H1 (cell line): ENCODE measurements around the gene ATF7IP2. TPM values are rescaled to one million over a fixed set of nuclear protein-coding genes. Genes with fewer than 3 reads are reported as not detected.

Experiments used
- CTCF ChIA-PET: fragments of 300-600 bp; sonication (Branson Sonifier 250); formaldehyde crosslinking; loops from one replicate; lab custom pipeline; 2021; ENCODE audit not compliant: partially characterized antibody; lab: Charles Lee
- POLR2A ChIA-PET: fragments of 300-600 bp; sonication (Branson Sonifier 250); formaldehyde crosslinking; loops from one replicate; lab custom pipeline; 2021; ENCODE audit warnings: inconsistent platforms; ENCODE audit not compliant: partially characterized antibody; lab: Charles Lee
- DNase-seq, 2 experiments: peaks; one replicate each; pipeline versions ENCODE4 v3.0.0 to v3.0.0-alpha.2; 2010 to 2022; ENCODE audit warnings: low spot score in 2 of 2, low read depth in 1 of 2, mixed read lengths in 1 of 2
- FAIRE-seq: peaks from 2 replicates; lab custom pipeline; 2011; peaks lifted over from hg19 to GRCh38; lab: Jason Lieb, UNC
- H2AFZ ChIP-seq: 2 replicates; pipeline ENCODE4 v1.8.1; 2012; ENCODE audit warnings: low read length, inconsistent platforms
- H2AK5ac ChIP-seq: 2 replicates; pipeline ENCODE4 v1.6.1; 2013; ENCODE audit warnings: low read depth, low read length
- H2BK120ac ChIP-seq: replicated peaks from 2 replicates; pipeline ENCODE3; 2013; ENCODE audit warnings: low read depth, low read length, inconsistent platforms
- H2BK12ac ChIP-seq: 2 replicates; pipeline ENCODE4 v1.6.1; 2013; ENCODE audit warnings: low read depth, low read length
- H2BK15ac ChIP-seq: 2 replicates; pipeline ENCODE4 v1.6.1; 2013; ENCODE audit warnings: low read length
- H2BK20ac ChIP-seq: 2 replicates; pipeline ENCODE4 v1.6.1; 2013; ENCODE audit warnings: low read length
- H2BK5ac ChIP-seq: 2 replicates; pipeline ENCODE4 v1.6.1; 2013; ENCODE audit warnings: low read depth, low read length
- H3K14ac ChIP-seq: 2 replicates; pipeline ENCODE4 v1.6.1; 2013; ENCODE audit warnings: inconsistent platforms; ENCODE audit not compliant: insufficient read length
- H3K18ac ChIP-seq: 2 replicates; pipeline ENCODE4 v1.6.1; 2013; ENCODE audit warnings: low read length; ENCODE audit errors: extremely low read depth
- H3K23ac ChIP-seq: 2 replicates; pipeline ENCODE4 v1.6.1; 2013; ENCODE audit warnings: inconsistent platforms; ENCODE audit not compliant: insufficient read length
- H3K23me2 ChIP-seq: 2 replicates; pipeline ENCODE4 v1.6.1; 2013; ENCODE audit warnings: low read depth, low read length
- H3K27ac ChIP-seq: 2 replicates; pipeline ENCODE4 v1.6.1; 2011; ENCODE audit warnings: low read depth, low read length, inconsistent platforms
- H3K27me3 ChIP-seq, 4 experiments: replicated peaks in 1 of 4; 1 replicate in 1 of 4; 2 replicates in 3 of 4; pipeline versions ENCODE4 v1.6.1 to v1.8.1; 2011 to 2013; ENCODE audit warnings: low read length in 3 of 4, mild to moderate bottlenecking in 3 of 4, inconsistent platforms in 2 of 4, mixed read lengths in 2 of 4, moderate library complexity in 1 of 4; ENCODE audit not compliant: control insufficient read depth in 3 of 4, insufficient read depth in 3 of 4; ENCODE audit errors: extremely low read depth in 1 of 4
- H3K36me3 ChIP-seq, 4 experiments: 2 replicates each; pipeline versions ENCODE4 v1.6.1 to v1.8.1; 2011 to 2013; ENCODE audit warnings: mild to moderate bottlenecking in 4 of 4, low read length in 3 of 4, moderate library complexity in 2 of 4, control low read depth in 1 of 4, inconsistent platforms in 1 of 4; ENCODE audit not compliant: insufficient read depth in 4 of 4, control insufficient read depth in 2 of 4
- H3K4ac ChIP-seq: replicated peaks from 2 replicates; pipeline ENCODE3; 2013; ENCODE audit warnings: low read length, low read depth, mixed read lengths, inconsistent platforms; ENCODE audit not compliant: insufficient read length
- H3K4me1 ChIP-seq, 4 experiments: replicated peaks in 1 of 4; 1 replicate in 1 of 4; 2 replicates in 3 of 4; pipeline versions ENCODE4 v1.6.1 to v1.8.1; 2011 to 2013; ENCODE audit warnings: low read length in 3 of 4, inconsistent platforms in 2 of 4, mixed read lengths in 1 of 4; ENCODE audit not compliant: insufficient read depth in 4 of 4, control insufficient read depth in 3 of 4
- H3K4me2 ChIP-seq, 2 experiments: 2 replicates each; pipeline versions ENCODE4 v1.6.1 to v1.8.1; 2011 to 2013; ENCODE audit warnings: low read depth in 2 of 2, low read length in 2 of 2, control low read depth in 1 of 2, inconsistent platforms in 1 of 2, mild to moderate bottlenecking in 1 of 2; ENCODE audit not compliant: insufficient read depth in 1 of 2
- H3K4me3 ChIP-seq, 4 experiments: fragments of 200-600, 300-600 bp in 1 of 4; sonication (generic), shearing (Covaris generic), sonication (Bioruptor Twin) in 1 of 4; 2 replicates each; pipeline versions ENCODE4 v1.5.1 to v1.8.1; 2011 to 2016; ENCODE audit warnings: low read length in 4 of 4, low read depth in 3 of 4, control low read depth in 2 of 4, inconsistent platforms in 2 of 4, mild to moderate bottlenecking in 2 of 4, mixed read lengths in 1 of 4, moderate library complexity in 1 of 4; ENCODE audit not compliant: insufficient read depth in 2 of 4; ENCODE audit errors: extremely low read depth in 1 of 4
- H3K56ac ChIP-seq: replicated peaks from 2 replicates; pipeline ENCODE3; 2013; ENCODE audit warnings: low read depth, mild to moderate bottlenecking, mixed read lengths, low read length, inconsistent platforms; ENCODE audit not compliant: insufficient read length
- H3K79me1 ChIP-seq: 2 replicates; pipeline ENCODE4 v1.6.1; 2013; ENCODE audit warnings: low read depth, low read length, control low read depth
- H3K79me2 ChIP-seq, 2 experiments: 2 replicates each; pipeline versions ENCODE4 v1.6.1 to v1.8.1; 2012 to 2013; ENCODE audit warnings: low read length in 2 of 2, mild to moderate bottlenecking in 2 of 2, inconsistent platforms in 1 of 2; ENCODE audit not compliant: insufficient read depth in 2 of 2, control insufficient read depth in 1 of 2
- H3K9ac ChIP-seq, 4 experiments: replicated peaks in 1 of 4; 1 replicate in 1 of 4; 2 replicates in 3 of 4; pipeline versions ENCODE4 v1.6.1 to v1.8.1; 2011 to 2013; ENCODE audit warnings: low read depth in 3 of 4, low read length in 3 of 4, control low read depth in 2 of 4, mild to moderate bottlenecking in 2 of 4, moderate library complexity in 2 of 4, inconsistent platforms in 1 of 4; ENCODE audit errors: extremely low read depth in 1 of 4
- H3K9me3 ChIP-seq, 2 experiments: 2 replicates each; pipeline versions ENCODE4 v1.6.1 to v1.8.1; 2012 to 2013; ENCODE audit warnings: mild to moderate bottlenecking in 2 of 2, moderate library complexity in 2 of 2, control low read depth in 1 of 2, inconsistent platforms in 1 of 2, low read depth in 1 of 2, low read length in 1 of 2, mixed read lengths in 1 of 2; ENCODE audit not compliant: insufficient read depth in 2 of 2
- H4K20me1 ChIP-seq, 2 experiments: replicated peaks in 1 of 2; 2 replicates each; pipeline versions ENCODE3 to v1.8.1; 2011 to 2013; ENCODE audit warnings: inconsistent platforms in 2 of 2, low read length in 2 of 2, mild to moderate bottlenecking in 1 of 2; ENCODE audit not compliant: insufficient read depth in 2 of 2, control insufficient read depth in 1 of 2
- H4K5ac ChIP-seq: 2 replicates; pipeline ENCODE4 v1.6.1; 2013; ENCODE audit warnings: low read length, low read depth, mixed read lengths, inconsistent platforms; ENCODE audit not compliant: insufficient read length
- H4K8ac ChIP-seq: 2 replicates; pipeline ENCODE4 v1.8.0; 2013; ENCODE audit warnings: mild to moderate bottlenecking, moderate library complexity, low read length, inconsistent platforms; ENCODE audit not compliant: insufficient read depth; ENCODE audit errors: extremely low read depth
- H4K91ac ChIP-seq: replicated peaks from 2 replicates; pipeline ENCODE3; 2013; ENCODE audit warnings: low read length, mixed read lengths, inconsistent platforms; ENCODE audit not compliant: insufficient read length
- ATF3 ChIP-seq: IDR thresholded peaks from 2 replicates; pipeline ENCODE4 v1.6.1; 2011; ENCODE audit warnings: low read depth, mild to moderate bottlenecking, low read length; ENCODE audit not compliant: insufficient read depth
- SAP30 ChIP-seq: fragments of 300-600 bp; sonication (generic); IDR thresholded peaks from 2 replicates; pipeline ENCODE4 v1.7.1; 2012; ENCODE audit warnings: low read length, moderate library complexity, mild to moderate bottlenecking, inconsistent platforms; ENCODE audit not compliant: insufficient read depth, insufficient replicate concordance
- TCF12 ChIP-seq: IDR thresholded peaks from 2 replicates; pipeline ENCODE4 v1.6.1; 2011; ENCODE audit warnings: low read depth, mild to moderate bottlenecking, low read length
- TEAD4 ChIP-seq: IDR thresholded peaks from 2 replicates; pipeline ENCODE4 v1.6.1; 2012; ENCODE audit warnings: low read depth, low read length, inconsistent platforms, mixed read lengths
- WGBS, 2 experiments: shearing (Covaris generic) in 1 of 2; methylation state at CpG; one replicate each; pipeline versions ENCODE4 v1.1.6 to v1.1.7; 2013 to 2015; ENCODE audit warnings: low lambda C conversion rate in 2 of 2, mixed read lengths in 2 of 2, inconsistent platforms in 1 of 2, low coverage in 1 of 2, missing lambda C conversion rate in 1 of 2; ENCODE audit not compliant: insufficient replicate concordance in 2 of 2, insufficient coverage in 1 of 2, insufficient read length in 1 of 2; ENCODE audit errors: extremely low coverage in 1 of 2, missing lambda C conversion rate in 1 of 2; 5-methylcytosine and 5-hydroxymethylcytosine counted together
- polyA plus RNA-seq, 7 experiments: library from polyadenylated mRNA; depleted of rRNA in 3 of 7; stranded (reverse) in 5 of 7; unstranded in 2 of 7; fragments of >200 nt in 5 of 7; fragments of 200-250 nt in 2 of 7; gene quantifications; 1 replicate in 5 of 7; 2 replicates in 1 of 7; 4 replicates in 1 of 7; pipeline versions ENCODE4 v1.2.1 to v1.2.3, GENCODE V29; 2011 to 2013; ENCODE audit warnings: missing spikeins in 2 of 7, mixed read lengths in 2 of 7
- total RNA-seq: library from RNA; stranded (reverse); fragmentation: NEBNext Ultra II Directional; extraction: Animal tissue kit (Norgen Biotek cat#: 25700); gene quantifications from 2 replicates; pipeline ENCODE4 v1.2.1, GENCODE V29; 2021
- TF ChIP-seq, protein P1 (sequence below), 3 experiments: IDR thresholded peaks; 1 replicate in 2 of 3; 2 replicates in 1 of 3; pipeline versions ENCODE4 v1.5.1 to v1.6.1; 2011; ENCODE audit warnings: low read length in 3 of 3, mild to moderate bottlenecking in 3 of 3, inconsistent platforms in 2 of 3, low read depth in 1 of 3, moderate library complexity in 1 of 3; ENCODE audit not compliant: insufficient read depth in 1 of 3; ENCODE audit errors: control extremely low read depth in 1 of 3
- TF ChIP-seq, protein P2 (sequence below): IDR thresholded peaks from 2 replicates; pipeline ENCODE4 v1.6.1; 2012; ENCODE audit warnings: low read length, inconsistent platforms
- TF ChIP-seq, protein P3 (sequence below): IDR thresholded peaks from 2 replicates; pipeline ENCODE4 v1.6.1; 2011; ENCODE audit warnings: low read length, improper control_type of control experiment

Gene ATF7IP2
- total and polyA plus RNA-seq, 2 of the 8 experiments (the other 6 are each of a cell fraction or from before 2014, with no cell fraction given) = 28.7 to 32.8 TPM

- no peak overlapping the region for H3K23ac ChIP-seq
- H2BK5ac ChIP-seq = no peak overlapping the region
- no peak for DNase-seq
- no peak for FAIRE-seq
- no peak overlapping the region for H2BK20ac ChIP-seq
- 86% methylated on average over 1 of the region's 2 CpGs; no CpG with 5 or more reads in 1 of the 2 experiments for WGBS, 2 experiments
- no peak overlapping the region for H3K4me2 ChIP-seq
- peaks cover 2% of the 10 kb centered on the region; the same call in 1 of the 2 replicates for H3K23me2 ChIP-seq
- no peaks in the 10 kb centered on the region for H3K79me1 ChIP-seq
- H3K27me3 ChIP-seq = no peaks in the 10 kb centered on the region
- no peak overlapping the region for H3K18ac ChIP-seq
- H4K5ac ChIP-seq = no peak overlapping the region
- H3K79me2 ChIP-seq = no peaks in the 10 kb centered on the region
- H3K9ac ChIP-seq = no peak overlapping the region
- no peak overlapping the region for H2BK120ac ChIP-seq
- no peak overlapping the region for H2AK5ac ChIP-seq
- 0 out of 4 replicates have a peak, but pooled peaks cover 0 to 3% of the 10 kb centered on the region in 2 experiments for H3K9me3 ChIP-seq
- no peak overlapping the region for H4K91ac ChIP-seq
- H3K4ac ChIP-seq = no peak overlapping the region
- ChIA-PET POLR2A (no interaction called here), CTCF (interaction anchor here (1.2 to 1.8 kb wide), 2 partner anchors 10 to 29 kb away, joined by 5 read pairs; no protein-coding TSS in a partner anchor)
- no peak overlapping the region for H2BK12ac ChIP-seq
- no peaks in the 10 kb centered on the region for H3K4me1 ChIP-seq
- no peak overlapping the region for H3K4me3 ChIP-seq
- no peak overlapping the region for H4K8ac ChIP-seq
- no peak overlapping the region for H2BK15ac ChIP-seq
- peaks cover 0 to 10% (median 2%) of the 10 kb centered on the region in 4 experiments; a peak in 5 of 8 replicates for H3K36me3 ChIP-seq
- H3K27ac ChIP-seq = no peak overlapping the region
- no peak overlapping the region for H2AFZ ChIP-seq
- no peak overlapping the region for H3K14ac ChIP-seq
- H4K20me1 ChIP-seq = no peaks in the 10 kb centered on the region
- H3K56ac ChIP-seq = no peak overlapping the region
- TF ChIP-seq SAP30 (no peak), TCF12 (no peak), TEAD4 (no peak), ATF3 (no peak)
- TF ChIP-seq, protein P1, sequence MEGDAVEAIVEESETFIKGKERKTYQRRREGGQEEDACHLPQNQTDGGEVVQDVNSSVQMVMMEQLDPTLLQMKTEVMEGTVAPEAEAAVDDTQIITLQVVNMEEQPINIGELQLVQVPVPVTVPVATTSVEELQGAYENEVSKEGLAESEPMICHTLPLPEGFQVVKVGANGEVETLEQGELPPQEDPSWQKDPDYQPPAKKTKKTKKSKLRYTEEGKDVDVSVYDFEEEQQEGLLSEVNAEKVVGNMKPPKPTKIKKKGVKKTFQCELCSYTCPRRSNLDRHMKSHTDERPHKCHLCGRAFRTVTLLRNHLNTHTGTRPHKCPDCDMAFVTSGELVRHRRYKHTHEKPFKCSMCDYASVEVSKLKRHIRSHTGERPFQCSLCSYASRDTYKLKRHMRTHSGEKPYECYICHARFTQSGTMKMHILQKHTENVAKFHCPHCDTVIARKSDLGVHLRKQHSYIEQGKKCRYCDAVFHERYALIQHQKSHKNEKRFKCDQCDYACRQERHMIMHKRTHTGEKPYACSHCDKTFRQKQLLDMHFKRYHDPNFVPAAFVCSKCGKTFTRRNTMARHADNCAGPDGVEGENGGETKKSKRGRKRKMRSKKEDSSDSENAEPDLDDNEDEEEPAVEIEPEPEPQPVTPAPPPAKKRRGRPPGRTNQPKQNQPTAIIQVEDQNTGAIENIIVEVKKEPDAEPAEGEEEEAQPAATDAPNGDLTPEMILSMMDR (IDR thresholded peaks at IDR 0.05; ENCODE audit: control extremely low read depth in 1 of 3, insufficient read depth in 1 of 3, low read depth in 1 of 3, low read length in 3 of 3) = no peak
- TF ChIP-seq, protein P2, sequence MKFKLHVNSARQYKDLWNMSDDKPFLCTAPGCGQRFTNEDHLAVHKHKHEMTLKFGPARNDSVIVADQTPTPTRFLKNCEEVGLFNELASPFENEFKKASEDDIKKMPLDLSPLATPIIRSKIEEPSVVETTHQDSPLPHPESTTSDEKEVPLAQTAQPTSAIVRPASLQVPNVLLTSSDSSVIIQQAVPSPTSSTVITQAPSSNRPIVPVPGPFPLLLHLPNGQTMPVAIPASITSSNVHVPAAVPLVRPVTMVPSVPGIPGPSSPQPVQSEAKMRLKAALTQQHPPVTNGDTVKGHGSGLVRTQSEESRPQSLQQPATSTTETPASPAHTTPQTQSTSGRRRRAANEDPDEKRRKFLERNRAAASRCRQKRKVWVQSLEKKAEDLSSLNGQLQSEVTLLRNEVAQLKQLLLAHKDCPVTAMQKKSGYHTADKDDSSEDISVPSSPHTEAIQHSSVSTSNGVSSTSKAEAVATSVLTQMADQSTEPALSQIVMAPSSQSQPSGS = no peak
- TF ChIP-seq, protein P3, sequence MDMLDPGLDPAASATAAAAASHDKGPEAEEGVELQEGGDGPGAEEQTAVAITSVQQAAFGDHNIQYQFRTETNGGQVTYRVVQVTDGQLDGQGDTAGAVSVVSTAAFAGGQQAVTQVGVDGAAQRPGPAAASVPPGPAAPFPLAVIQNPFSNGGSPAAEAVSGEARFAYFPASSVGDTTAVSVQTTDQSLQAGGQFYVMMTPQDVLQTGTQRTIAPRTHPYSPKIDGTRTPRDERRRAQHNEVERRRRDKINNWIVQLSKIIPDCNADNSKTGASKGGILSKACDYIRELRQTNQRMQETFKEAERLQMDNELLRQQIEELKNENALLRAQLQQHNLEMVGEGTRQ = no peak
Observed at GRCh38 chr16:10480151-10480550, 94.3 kb downstream of the ATF7IP2 start.
